Measurements from ENCODE around the gene MTAP. TPM values are rescaled to one million over a fixed set of nuclear protein-coding genes. Genes with fewer than 3 reads are reported as not detected.

The MTAP gene
- total and polyA plus RNA-seq, 9 of the 15 experiments (the other 6 are each of a cell fraction or from before 2014, with no cell fraction given) = 0.07 TPM; not detected in 8

GRCh38 chr9:21984101-21984500 lies 181.7 kb downstream of the MTAP start (continued):
- TF ChIP-seq RHOXF2B (CRISPR knock-in tag; conservative IDR thresholded peaks at IDR 0.05) (no peak), JUNB (CRISPR knock-in tag; conservative IDR thresholded peaks at IDR 0.05) (no peak), ZNF24 (IDR thresholded peaks at IDR 0.05) (no peak), HBP1 (CRISPR knock-in tag; IDR thresholded peaks at IDR 0.05) (no peak), COPS2 (conservative IDR thresholded peaks at IDR 0.05) (no peak)

GRCh38 chr9:21985964-21986667 lies 183.7 kb downstream of the MTAP start:
- no peaks in the 10 kb centered on the region for H3K9me1 ChIP-seq (ENCODE audit: control insufficient read depth, insufficient read depth, low read length)
- TF ChIP-seq STAT5A (IDR thresholded peaks at IDR 0.05; ENCODE audit: borderline replicate concordance, low read length) = no peak
- no peak for TF ChIP-seq ESRRA (IDR thresholded peaks at IDR 0.05; ENCODE audit: borderline replicate concordance, low read depth)
- TF ChIP-seq SPI1 (IDR thresholded peaks at IDR 0.05; ENCODE audit: borderline replicate concordance, low read depth, low read length) = no peak
- no peak for TF ChIP-seq SP2 (IDR thresholded peaks at IDR 0.05; ENCODE audit: extremely low read depth, low read depth, low read length, poor library complexity, severe bottlenecking)
- no peaks in the 10 kb centered on the region for H3K4me1 ChIP-seq (replicated peaks in 1 of 2; ENCODE audit: control insufficient read depth in 2 of 2, insufficient read depth in 2 of 2, low read length in 2 of 2)
- no peak overlapping the region for H2AFZ ChIP-seq (ENCODE audit: low read depth, low read length)
- BruUV-seq (replicated peaks) = no TSS peak
- in situ Hi-C loops (cut with MboI) = no loop called here
- H3K79me2 ChIP-seq (ENCODE audit: control insufficient read depth, insufficient read depth, low read length) = no peaks in the 10 kb centered on the region
- CTCF ChIA-PET (ENCODE audit: low intra/inter-chr PET ratio) = no interaction called here
- no CpG with 5 or more reads among the region's 5 CpGs for WGBS (ENCODE audit: insufficient coverage, low coverage, missing lambda C conversion rate)
- H3K27me3 ChIP-seq (ENCODE audit: control insufficient read depth in 2 of 2, insufficient read depth in 2 of 2, low read length in 2 of 2) = no peaks in the 10 kb centered on the region
- FAIRE-seq (no peak), DNase-seq (ENCODE audit: extremely low read depth in 1 of 4, low spot score in 3 of 4) (no peak), ATAC-seq (no peak)
- H3K4me2 ChIP-seq (ENCODE audit: insufficient read depth, low read length) = no peak overlapping the region
- H3K36me3 ChIP-seq (ENCODE audit: control insufficient read depth, insufficient read depth, low read length) = no peaks in the 10 kb centered on the region
- POLR2A ChIA-PET = no interaction called here
- no peak overlapping the region for H3K4me3 ChIP-seq
- H4K20me1 ChIP-seq (replicated peaks; ENCODE audit: control insufficient read depth, insufficient read depth, low read length) = no peaks in the 10 kb centered on the region
- intact Hi-C loops (cut with micrococcal nuclease) = no loop called here
- H3K9me3 ChIP-seq (replicated peaks; ENCODE audit: control insufficient read depth, insufficient read depth, low read depth, low read length) = no peaks in the 10 kb centered on the region
- no peak overlapping the region for H3K9ac ChIP-seq (ENCODE audit: insufficient read depth in 1 of 2, low read depth in 2 of 2, low read length in 2 of 2)
- H3K27ac ChIP-seq (ENCODE audit: extremely low read depth, low read depth, low read length) = no peak overlapping the region

Other genes starting within 250 kb of the MTAP start
- not detected in 2 replicates for gene CDKN2A, start 191.8 kb downstream of the MTAP start, total RNA-seq (2014; rRNA removed)
- gene CDKN2A, start 191.8 kb downstream of the MTAP start, total RNA-seq (2014; rRNA removed; fragmentation: Illumina TruSeq; extraction: Trizol) = not detected in 2 replicates
- gene CDKN2A, start 191.8 kb downstream of the MTAP start, total RNA-seq (2015; rRNA removed; fragmentation: Illumina TruSeq; extraction: Trizol) = not detected in 2 replicates
- gene CDKN2A, start 191.8 kb downstream of the MTAP start, total RNA-seq (2021) = not detected in 2 replicates
- not detected in 2 replicates for gene CDKN2A, start 191.8 kb downstream of the MTAP start, polyA plus RNA-seq (2011; rRNA removed)
- not detected in 2 replicates for gene CDKN2A, start 191.8 kb downstream of the MTAP start, polyA plus RNA-seq (2014; fragmentation: Illumina TruSeq; extraction: Trizol)
- not detected for gene CDKN2A, start 191.8 kb downstream of the MTAP start, polyA plus RNA-seq (2014; fragmentation: Nextera tagmentation; extraction: Ambion mirVana)
- gene CDKN2A, start 191.8 kb downstream of the MTAP start, polyA plus RNA-seq (2014; rRNA removed) = not detected in 2 replicates
- gene CDKN2B-AS1, start 192.2 kb downstream of the MTAP start, total RNA-seq (2014; rRNA removed) = not detected in 2 replicates
- gene CDKN2B-AS1, start 192.2 kb downstream of the MTAP start, total RNA-seq (2014; rRNA removed; fragmentation: Illumina TruSeq; extraction: Trizol) = not detected in 2 replicates
- not detected in 2 replicates for gene CDKN2B-AS1, start 192.2 kb downstream of the MTAP start, total RNA-seq (2015; rRNA removed; fragmentation: Illumina TruSeq; extraction: Trizol)
- 0.09 TPM in 1 of 2 replicates, not detected in the other for gene CDKN2B-AS1, start 192.2 kb downstream of the MTAP start, total RNA-seq (2021)
- gene CDKN2B-AS1, start 192.2 kb downstream of the MTAP start, polyA plus RNA-seq (2011; rRNA removed) = not detected in 2 replicates
- gene CDKN2B-AS1, start 192.2 kb downstream of the MTAP start, polyA plus RNA-seq (2014; fragmentation: Illumina TruSeq; extraction: Trizol) = not detected in 2 replicates
- not detected for gene CDKN2B-AS1, start 192.2 kb downstream of the MTAP start, polyA plus RNA-seq (2014; fragmentation: Nextera tagmentation; extraction: Ambion mirVana)
- gene CDKN2B-AS1, start 192.2 kb downstream of the MTAP start, polyA plus RNA-seq (2014; rRNA removed) = not detected in 2 replicates
- not detected in 2 replicates for gene CDKN2B, start 206.7 kb downstream of the MTAP start, total RNA-seq (2014; rRNA removed)
- not detected in 2 replicates for gene CDKN2B, start 206.7 kb downstream of the MTAP start, total RNA-seq (2014; rRNA removed; fragmentation: Illumina TruSeq; extraction: Trizol)
- not detected in 2 replicates for gene CDKN2B, start 206.7 kb downstream of the MTAP start, total RNA-seq (2015; rRNA removed; fragmentation: Illumina TruSeq; extraction: Trizol)
- gene CDKN2B, start 206.7 kb downstream of the MTAP start, total RNA-seq (2021) = not detected in 2 replicates
- gene CDKN2B, start 206.7 kb downstream of the MTAP start, polyA plus RNA-seq (2011; rRNA removed) = not detected in 2 replicates
- gene CDKN2B, start 206.7 kb downstream of the MTAP start, polyA plus RNA-seq (2014; fragmentation: Illumina TruSeq; extraction: Trizol) = not detected in 2 replicates
- gene CDKN2B, start 206.7 kb downstream of the MTAP start, polyA plus RNA-seq (2014; fragmentation: Nextera tagmentation; extraction: Ambion mirVana) = not detected
- gene CDKN2B, start 206.7 kb downstream of the MTAP start, polyA plus RNA-seq (2014; rRNA removed) = not detected in 2 replicates